ENCODE results near the gene DCN.
"Not testable (repeated sequence)": the region's sequence is repeated elsewhere in the genome, so short reads cannot be mapped to it uniquely, and the experiment has no call there.

Gene DCN, protein sequence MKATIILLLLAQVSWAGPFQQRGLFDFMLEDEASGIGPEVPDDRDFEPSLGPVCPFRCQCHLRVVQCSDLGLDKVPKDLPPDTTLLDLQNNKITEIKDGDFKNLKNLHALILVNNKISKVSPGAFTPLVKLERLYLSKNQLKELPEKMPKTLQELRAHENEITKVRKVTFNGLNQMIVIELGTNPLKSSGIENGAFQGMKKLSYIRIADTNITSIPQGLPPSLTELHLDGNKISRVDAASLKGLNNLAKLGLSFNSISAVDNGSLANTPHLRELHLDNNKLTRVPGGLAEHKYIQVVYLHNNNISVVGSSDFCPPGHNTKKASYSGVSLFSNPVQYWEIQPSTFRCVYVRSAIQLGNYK

DNA sequence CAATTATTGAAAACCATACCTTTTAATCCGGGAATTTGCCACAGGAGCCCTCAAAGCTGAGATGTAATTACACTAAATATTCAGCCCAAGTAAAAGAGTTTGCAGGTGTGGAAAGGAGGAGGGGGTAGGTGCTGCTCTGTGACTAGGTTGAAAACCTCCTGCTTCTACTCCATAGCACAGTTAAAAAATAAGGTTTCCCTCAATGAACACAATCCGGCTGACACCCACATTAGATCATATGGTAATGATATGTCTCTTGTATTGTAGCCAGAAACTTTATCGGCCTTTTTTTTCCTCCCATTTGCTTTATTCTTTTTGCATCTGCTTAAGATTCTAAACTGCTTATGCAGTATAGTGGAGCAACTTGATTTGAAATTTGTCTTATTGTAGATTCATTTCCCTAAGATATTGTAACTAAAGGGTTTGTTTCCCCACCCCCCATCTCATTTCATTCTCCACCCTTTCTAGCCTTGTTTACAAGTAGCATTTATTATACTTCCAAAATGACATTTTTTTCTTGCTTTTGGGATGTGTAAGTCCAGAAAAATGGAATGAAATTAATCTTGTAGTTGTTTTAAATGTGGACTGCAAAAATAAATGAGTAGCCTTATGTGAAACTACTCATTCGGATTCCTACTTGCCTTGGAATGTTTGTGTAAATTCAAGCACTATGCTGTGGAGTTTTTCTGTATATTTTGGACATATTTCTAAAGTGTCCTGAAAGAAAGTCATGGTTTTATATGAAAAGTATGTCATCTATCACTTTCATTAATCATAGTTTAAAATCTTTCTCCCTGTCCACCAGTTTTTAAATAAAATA, at the start of gene DCN:
Gene DCN (minus strand): TSS at position 182 of the 820 bp plus-strand sequence. CDS start 4,265 bp downstream, outside the sequence.
- no peak for FAIRE-seq

DNA sequence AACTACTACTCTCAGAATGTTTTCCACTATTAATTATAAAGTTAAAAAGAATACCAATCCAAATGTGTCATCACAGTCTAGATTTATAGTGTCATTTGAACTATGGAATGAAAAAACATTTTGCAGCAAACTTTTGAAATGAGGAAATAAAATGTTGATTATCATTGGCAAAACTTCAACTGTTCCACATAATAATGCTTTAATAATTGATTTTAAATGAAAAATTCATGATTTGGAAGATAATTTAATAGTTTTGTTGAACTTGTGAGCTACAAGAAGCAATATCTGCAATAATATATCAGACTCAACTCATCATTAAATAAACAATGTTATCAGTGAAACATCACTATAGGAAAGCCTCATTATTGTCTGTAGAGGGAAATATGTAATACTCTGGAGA, 48.2 kb upstream of the DCN start:
- FAIRE-seq, result no peak

DNA sequence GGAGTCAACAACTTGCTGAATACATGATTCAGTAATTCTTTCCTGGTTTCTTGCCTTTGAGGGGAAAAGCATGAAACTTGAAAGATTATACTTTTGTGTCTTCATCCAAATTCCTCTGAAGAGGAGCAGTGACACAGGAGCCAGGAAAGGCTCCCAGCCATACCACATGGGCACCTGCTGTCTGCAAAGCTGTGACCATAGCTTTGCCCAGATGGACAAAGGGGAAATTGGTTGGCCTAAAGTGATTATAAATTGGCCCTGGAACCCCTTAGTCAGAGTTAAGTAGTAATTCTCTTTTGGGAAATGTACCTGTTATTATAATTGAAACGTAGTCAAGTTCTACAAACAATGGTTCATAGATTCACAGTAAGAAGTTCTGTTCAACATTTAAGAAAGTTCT, 44.3 kb upstream of the DCN start:
- no peak for FAIRE-seq

GRCh38 chr12:91225316-91225715, 42.7 kb upstream of the DCN start:
- no peak for FAIRE-seq

DNA sequence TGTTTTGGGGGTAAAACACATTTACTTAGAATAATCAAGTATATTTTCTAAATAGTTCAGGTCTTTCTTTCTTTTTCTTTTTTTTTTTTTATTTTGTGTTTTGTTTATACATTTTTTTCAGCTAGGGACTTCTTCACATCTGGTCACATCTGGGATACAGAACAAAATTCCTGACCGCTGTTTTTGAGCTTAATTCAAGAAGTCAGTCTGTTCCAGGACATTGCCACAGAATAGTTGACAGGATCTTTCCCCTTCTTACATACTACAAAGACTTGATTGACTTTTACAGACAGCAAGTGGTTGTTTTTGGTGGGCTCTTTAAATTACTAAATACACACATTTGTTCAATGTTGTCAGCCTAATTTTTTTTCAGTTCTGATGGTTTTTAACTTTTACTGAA, 41.8 kb upstream of the DCN start:
- no peak for FAIRE-seq

- FAIRE-seq, result no peak
These were observed 40.1 kb upstream of the DCN start for GRCh38 chr12:91222746-91223145.

GRCh38 chr12:91219919-91220318, 37.3 kb upstream of the DCN start:
- no peak for FAIRE-seq

DNA sequence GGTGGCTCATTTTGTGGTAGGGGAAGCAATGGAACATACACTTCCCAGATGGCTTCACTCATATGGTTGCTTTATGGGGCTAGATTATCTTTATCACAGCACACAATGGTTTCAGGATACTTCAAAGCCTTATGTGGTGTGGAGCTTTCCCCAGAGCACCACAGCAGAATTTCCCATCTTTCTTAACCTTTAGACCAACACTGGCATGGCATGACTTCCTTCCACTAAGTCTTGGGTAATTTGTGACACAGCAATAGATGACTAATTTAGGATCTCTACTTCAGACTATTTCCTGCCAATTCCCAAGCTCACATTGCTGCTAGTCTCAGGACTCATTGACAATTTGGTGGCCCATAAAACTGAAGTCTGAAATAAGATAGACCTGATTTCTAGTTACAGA, 36.9 kb upstream of the DCN start:
- no peak for FAIRE-seq

DNA sequence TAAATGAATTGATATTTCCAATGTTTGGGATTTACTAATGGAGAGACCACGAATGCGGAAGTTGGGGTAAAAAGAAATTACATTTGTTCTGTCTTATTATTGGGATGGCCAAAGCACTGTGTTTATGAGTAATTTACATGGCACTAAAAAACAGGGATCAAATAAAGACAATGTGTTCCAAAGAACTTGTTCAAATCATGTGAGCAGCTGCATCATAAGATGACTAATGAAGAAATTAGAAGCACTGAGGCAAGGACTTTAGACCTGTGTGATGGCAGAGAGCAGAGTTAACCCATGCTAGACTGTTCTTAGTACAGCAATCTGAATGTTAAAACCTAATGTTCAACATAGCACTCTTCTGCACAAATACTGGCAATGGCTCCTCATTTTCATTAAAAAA, 34.3 kb upstream of the DCN start:
- FAIRE-seq, result no peak

DNA sequence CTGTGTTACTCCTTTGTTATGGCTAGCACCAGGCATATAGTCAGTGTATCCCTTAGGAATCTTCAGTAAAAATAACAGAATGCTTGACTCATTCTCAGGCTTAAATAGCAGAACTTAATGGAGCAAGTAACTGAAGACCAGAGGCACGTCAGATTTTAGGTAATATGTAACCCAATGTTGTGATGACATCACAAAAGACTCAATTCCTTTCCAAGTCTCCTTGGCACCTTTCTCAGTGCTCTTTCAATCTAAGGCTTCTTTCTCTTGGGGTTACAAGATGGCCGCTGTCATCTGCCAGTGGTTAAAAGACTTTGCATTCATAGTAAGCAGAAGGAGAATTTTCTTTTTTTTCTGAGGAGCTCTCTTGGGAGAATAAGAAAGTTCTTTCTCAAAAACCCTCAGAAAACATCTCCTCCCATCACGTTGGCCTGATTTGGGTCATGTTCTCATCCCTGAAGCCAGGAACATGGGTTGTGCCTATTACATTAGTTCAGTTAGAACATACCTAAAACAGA, 33.4 kb upstream of the DCN start:
- no peak for FAIRE-seq

DNA sequence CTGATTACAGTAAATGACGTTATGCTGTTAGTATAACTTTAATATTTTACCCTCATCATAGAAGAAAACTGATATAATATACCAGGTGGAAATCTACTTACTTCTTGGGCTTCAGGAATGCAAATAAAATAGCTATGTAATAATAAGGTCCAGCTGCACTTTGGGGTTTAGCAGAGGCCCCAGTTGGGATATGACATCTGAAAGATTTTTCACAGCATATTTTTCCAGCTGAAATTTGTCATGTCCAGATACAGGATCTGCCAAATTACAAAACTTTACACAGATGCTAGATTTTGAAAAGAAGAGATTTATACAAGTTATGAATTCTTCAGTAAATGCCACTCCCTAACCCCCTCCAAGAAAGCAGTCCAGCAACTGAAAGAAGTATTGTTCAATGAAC, 29.2 kb upstream of the DCN start:
- FAIRE-seq, result no peak

- FAIRE-seq, result no peak
These were observed 28.0 kb upstream of the DCN start for GRCh38 chr12:91210618-91211017.

DNA sequence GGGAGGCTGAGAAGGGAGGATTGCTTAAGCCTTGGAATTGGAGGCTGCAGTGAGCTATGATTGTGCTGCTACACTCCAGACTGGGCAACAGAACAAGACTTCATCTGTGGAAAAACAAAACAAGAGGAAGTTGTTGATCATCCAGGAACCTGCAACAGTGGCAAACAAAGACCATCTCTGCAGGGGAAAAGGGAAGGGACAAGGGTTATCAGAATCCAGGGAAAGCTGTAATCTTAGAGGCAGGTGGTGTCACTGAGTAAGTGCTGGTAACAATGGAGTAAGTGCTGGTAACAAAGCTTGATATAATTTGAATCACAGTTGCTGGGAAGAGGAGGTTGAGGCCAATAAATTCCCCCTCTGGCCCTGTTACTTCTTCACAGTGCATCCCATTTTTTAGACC, 27.5 kb upstream of the DCN start:
- no peak for FAIRE-seq

GRCh38 chr12:91207301-91207700, 24.7 kb upstream of the DCN start:
- not testable (repeated sequence) for FAIRE-seq

DNA sequence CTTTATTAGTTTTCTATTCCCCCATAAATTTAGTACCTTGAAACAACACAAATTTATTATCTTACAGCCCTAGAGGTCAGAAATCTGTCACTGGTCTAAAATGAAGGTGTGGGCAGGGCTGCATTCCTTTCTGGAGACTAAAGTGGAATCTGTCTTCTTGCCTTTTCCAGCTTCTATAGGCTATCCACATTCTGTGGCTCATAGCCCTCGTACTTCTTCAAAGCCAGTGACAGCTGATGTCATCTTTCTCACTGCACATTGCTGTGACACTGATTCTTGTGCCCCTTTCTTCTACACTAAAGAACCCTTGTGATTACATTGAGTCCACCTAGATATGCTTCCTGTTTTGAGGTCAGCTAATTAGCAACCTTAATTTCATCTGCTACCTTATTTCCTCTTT, 23.2 kb upstream of the DCN start:
- no peak for FAIRE-seq

- FAIRE-seq, result no peak
These were observed 21.8 kb upstream of the DCN start for GRCh38 chr12:91204421-91204820.

DNA sequence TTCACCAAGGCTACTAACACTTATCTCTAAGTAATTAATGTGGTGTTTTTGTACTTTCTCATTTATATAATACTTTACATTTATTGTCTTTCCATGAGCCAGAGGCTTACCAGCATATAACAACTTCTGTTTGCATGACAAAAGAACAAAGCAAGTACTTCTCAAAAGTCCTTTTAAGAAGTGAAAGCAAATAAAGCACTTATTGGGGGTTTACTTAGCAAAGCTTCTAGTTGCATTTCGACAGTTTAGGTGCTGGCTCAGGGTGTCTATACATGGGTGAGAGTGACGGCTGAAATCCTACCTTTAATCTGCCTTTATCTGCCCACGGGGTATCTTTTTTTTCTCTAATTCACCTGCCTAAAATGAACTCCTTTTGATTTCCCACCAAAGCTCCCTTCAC, 21.0 kb upstream of the DCN start:
- FAIRE-seq, result no peak

GRCh38 chr12:91202390-91202789, 19.8 kb upstream of the DCN start:
- no peak for FAIRE-seq

- no peak for FAIRE-seq
These were observed 13.8 kb upstream of the DCN start for GRCh38 chr12:91196436-91196835.

GRCh38 chr12:91194500-91194899, 11.9 kb upstream of the DCN start:
- FAIRE-seq, result peak; percentile 39

DNA sequence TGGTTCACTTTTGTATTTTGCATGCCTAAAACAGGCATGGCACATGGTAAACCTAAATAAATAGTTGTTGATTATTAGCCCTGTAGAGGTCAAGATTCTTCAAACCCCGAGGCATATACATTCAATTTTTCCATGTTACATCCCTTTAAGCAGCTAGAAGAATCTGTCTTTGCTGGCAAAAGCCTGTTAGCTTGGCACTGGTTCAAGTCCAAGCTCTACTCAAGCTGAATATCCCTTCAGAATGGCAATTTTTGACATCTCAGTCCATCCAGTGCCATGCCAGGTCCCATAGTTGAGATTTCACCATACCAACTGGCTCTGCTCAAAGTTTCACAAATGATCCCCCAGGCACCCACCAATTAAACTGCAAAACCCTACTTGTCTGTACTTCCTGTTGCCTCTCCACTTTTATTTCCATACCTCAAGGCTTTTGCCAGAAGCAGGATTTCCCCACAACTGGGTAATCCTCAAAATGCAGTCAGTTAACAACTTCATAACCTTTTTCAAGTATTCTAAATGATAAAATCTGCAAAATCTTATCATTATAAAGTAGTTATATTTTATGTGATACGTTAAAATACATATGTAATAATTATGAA, 9.0 kb upstream of the DCN start:
- no peak for FAIRE-seq

GRCh38 chr12:91189516-91189915, 6.9 kb upstream of the DCN start:
- FAIRE-seq, result no peak

- FAIRE-seq, result no peak
These were observed 6.2 kb upstream of the DCN start for GRCh38 chr12:91188778-91189177.

- FAIRE-seq, result no peak
These were observed 3.5 kb upstream of the DCN start for GRCh38 chr12:91186156-91186555.

All from A204.1 (cell line).